Measurements from ENCODE around the gene TERB1.

DNA sequence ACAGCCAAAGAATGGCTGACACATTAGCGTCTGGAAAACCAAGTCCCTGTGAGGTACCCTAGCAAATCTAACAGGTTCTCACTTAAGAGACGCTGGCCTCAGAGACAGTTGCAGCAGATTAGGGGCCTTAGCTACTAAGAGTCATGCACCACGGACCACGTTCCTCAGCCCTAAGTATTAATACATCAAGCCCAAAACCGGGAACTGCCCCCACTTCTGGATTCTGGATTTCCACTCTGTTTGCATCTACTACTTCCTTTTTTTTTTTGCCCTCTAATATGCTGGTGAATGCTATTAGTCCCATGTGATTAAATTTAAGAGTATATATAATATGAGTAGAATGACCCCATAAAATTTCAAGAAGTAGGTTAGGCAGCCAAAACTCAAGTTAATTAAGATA, 775 bp upstream of the TERB1 start:
- TF ChIP-seq, protein P1, sequence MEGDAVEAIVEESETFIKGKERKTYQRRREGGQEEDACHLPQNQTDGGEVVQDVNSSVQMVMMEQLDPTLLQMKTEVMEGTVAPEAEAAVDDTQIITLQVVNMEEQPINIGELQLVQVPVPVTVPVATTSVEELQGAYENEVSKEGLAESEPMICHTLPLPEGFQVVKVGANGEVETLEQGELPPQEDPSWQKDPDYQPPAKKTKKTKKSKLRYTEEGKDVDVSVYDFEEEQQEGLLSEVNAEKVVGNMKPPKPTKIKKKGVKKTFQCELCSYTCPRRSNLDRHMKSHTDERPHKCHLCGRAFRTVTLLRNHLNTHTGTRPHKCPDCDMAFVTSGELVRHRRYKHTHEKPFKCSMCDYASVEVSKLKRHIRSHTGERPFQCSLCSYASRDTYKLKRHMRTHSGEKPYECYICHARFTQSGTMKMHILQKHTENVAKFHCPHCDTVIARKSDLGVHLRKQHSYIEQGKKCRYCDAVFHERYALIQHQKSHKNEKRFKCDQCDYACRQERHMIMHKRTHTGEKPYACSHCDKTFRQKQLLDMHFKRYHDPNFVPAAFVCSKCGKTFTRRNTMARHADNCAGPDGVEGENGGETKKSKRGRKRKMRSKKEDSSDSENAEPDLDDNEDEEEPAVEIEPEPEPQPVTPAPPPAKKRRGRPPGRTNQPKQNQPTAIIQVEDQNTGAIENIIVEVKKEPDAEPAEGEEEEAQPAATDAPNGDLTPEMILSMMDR (IDR thresholded peaks at IDR 0.05; ENCODE audit: poor library complexity) = no peak
- no peak for TF ChIP-seq EZH2 (IDR thresholded peaks at IDR 0.05; ENCODE audit: borderline replicate concordance)
- no peak for TF ChIP-seq EZH2phosphoT487 (IDR thresholded peaks at IDR 0.05; ENCODE audit: low read depth, severe bottlenecking, unreplicated experiment)

All from hepatocyte (in vitro differentiated cells).